PC-3 (cell line): Measurements from ENCODE around the gene ETNK2.

ENCODE experiments used
- EZH2 ChIP-seq: fragments of 300-600 bp; sonication (generic); IDR thresholded peaks from one replicate; pipeline ENCODE4 v1.6.1; 2017; ENCODE audit warnings: antibody characterized with exemption, mild to moderate bottlenecking, low read length; ENCODE audit not compliant: unreplicated experiment
- EZH2phosphoT487 ChIP-seq: fragments of 300-600 bp; sonication (generic); IDR thresholded peaks from 2 replicates; pipeline ENCODE4 v1.6.1; 2018; ENCODE audit warnings: mild to moderate bottlenecking, antibody characterized with exemption, low read length, borderline replicate concordance
- TF ChIP-seq, protein P1 (sequence below): fragments of 300-600 bp; sonication (generic); conservative IDR thresholded peaks from 2 replicates; pipeline ENCODE4 v1.5.1; 2017; ENCODE audit warnings: antibody characterized with exemption, low read depth, mild to moderate bottlenecking, low read length

DNA sequence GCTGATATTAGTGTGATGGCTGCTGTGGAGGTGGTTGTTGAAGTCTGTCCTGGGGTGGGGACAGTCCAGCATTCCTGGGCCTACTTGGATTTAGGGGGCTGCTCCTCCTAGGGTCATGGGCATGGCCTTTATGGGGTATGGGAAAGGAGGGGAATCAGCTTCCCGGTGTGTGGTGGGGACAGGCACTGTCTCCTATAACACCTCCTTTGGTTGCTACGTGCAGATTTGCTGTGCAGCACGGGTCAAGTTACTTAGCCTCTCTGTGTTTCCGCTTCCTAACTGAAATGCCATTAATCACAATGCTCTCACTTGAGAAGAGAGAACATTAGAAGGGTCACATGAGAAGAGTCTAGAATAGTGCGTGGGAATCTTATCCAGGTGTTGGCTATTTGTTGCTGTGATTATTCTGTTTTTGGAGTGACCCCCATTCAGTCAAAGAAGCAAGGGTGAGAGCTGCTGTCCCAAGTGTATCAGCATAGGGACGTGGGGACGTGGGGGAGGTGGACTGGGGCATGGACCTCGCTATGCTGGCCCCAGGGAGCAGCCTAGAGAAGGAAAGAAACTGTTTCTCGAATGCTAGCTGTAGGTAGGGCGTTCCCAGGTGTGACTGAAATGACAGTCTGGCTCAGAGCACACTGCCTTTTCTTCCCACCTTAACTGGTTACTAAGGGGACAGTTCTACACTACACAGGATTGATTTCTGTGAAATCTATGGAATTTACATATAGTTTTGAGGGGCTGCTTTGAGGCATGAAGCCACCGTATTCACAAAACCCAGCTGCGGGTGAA, 59.0 kb downstream of the ETNK2 start:
- TF ChIP-seq, protein P1, sequence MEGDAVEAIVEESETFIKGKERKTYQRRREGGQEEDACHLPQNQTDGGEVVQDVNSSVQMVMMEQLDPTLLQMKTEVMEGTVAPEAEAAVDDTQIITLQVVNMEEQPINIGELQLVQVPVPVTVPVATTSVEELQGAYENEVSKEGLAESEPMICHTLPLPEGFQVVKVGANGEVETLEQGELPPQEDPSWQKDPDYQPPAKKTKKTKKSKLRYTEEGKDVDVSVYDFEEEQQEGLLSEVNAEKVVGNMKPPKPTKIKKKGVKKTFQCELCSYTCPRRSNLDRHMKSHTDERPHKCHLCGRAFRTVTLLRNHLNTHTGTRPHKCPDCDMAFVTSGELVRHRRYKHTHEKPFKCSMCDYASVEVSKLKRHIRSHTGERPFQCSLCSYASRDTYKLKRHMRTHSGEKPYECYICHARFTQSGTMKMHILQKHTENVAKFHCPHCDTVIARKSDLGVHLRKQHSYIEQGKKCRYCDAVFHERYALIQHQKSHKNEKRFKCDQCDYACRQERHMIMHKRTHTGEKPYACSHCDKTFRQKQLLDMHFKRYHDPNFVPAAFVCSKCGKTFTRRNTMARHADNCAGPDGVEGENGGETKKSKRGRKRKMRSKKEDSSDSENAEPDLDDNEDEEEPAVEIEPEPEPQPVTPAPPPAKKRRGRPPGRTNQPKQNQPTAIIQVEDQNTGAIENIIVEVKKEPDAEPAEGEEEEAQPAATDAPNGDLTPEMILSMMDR = no peak
- TF ChIP-seq EZH2phosphoT487 = no peak
- no peak for TF ChIP-seq EZH2
